ENCODE measurements around the gene INO80C. TPM values are rescaled to one million over a fixed set of nuclear protein-coding genes. Genes with fewer than 3 reads are reported as not detected.
A peak's percentile ranks its signal among the peaks of the same experiment; 100 is the strongest.

The INO80C gene
- total RNA-seq, 1 experiment from 2014 or later: 42.3 TPM

DNA sequence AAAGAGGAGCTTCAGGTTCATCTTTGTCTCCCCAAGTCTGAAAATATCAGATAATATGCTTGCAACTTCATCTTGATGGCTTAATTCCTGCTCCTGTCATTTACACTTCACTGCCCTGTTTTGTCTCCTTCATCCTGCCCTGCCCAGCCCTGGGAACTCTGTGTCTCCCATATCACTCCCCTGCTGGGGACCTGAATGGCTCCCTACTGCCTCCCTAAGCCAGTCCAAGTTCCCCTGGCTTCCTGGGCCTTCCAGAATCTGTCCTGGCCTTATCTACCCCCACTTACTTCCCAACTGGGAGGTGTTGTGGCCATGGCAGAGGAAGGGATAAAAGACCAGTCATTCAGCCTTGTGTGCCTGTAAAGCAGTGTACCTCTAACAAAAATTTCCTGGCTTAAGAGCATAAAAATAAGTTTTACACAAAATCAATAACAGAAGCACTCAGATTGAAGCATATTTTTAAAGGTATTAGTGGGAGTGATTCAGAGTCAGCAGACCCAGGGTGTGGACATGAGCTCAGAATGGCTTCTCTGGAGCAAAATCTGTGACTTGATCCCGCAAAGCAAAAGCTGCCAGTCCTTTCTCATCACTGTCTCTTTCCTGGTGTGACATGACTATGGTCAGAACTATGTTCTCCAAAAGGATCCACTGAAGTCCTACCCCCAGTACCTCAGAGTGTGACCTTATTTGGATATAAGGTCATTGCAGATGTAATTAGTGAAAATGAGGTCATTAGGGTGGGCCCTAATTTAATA lies 59.1 kb downstream of the INO80C start:
- DNase-seq (ENCODE audit: low spot score): no peak
- CTCF ChIA-PET: interaction anchor here (0.6 kb wide), 1 partner anchor 52 kb away, joined by 3 read pairs; no protein-coding TSS in a partner anchor
- ATAC-seq: peak; percentile 51; the same call in 1 of the 2 replicates
- no peak overlapping the region for H3K27ac Mint-ChIP-seq
- TF ChIP-seq, protein P1, sequence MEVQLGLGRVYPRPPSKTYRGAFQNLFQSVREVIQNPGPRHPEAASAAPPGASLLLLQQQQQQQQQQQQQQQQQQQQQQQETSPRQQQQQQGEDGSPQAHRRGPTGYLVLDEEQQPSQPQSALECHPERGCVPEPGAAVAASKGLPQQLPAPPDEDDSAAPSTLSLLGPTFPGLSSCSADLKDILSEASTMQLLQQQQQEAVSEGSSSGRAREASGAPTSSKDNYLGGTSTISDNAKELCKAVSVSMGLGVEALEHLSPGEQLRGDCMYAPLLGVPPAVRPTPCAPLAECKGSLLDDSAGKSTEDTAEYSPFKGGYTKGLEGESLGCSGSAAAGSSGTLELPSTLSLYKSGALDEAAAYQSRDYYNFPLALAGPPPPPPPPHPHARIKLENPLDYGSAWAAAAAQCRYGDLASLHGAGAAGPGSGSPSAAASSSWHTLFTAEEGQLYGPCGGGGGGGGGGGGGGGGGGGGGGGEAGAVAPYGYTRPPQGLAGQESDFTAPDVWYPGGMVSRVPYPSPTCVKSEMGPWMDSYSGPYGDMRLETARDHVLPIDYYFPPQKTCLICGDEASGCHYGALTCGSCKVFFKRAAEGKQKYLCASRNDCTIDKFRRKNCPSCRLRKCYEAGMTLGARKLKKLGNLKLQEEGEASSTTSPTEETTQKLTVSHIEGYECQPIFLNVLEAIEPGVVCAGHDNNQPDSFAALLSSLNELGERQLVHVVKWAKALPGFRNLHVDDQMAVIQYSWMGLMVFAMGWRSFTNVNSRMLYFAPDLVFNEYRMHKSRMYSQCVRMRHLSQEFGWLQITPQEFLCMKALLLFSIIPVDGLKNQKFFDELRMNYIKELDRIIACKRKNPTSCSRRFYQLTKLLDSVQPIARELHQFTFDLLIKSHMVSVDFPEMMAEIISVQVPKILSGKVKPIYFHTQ (CRISPR knock-in tag; IDR thresholded peaks at IDR 0.05): no peak
- TF ChIP-seq ZNF423 (CRISPR knock-in tag; IDR thresholded peaks at IDR 0.05): peak; percentile 55
- TF ChIP-seq, protein P2, sequence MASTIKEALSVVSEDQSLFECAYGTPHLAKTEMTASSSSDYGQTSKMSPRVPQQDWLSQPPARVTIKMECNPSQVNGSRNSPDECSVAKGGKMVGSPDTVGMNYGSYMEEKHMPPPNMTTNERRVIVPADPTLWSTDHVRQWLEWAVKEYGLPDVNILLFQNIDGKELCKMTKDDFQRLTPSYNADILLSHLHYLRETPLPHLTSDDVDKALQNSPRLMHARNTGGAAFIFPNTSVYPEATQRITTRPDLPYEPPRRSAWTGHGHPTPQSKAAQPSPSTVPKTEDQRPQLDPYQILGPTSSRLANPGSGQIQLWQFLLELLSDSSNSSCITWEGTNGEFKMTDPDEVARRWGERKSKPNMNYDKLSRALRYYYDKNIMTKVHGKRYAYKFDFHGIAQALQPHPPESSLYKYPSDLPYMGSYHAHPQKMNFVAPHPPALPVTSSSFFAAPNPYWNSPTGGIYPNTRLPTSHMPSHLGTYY (CRISPR knock-in tag; IDR thresholded peaks at IDR 0.05): no peak
- TF ChIP-seq RORB (CRISPR knock-in tag; IDR thresholded peaks at IDR 0.05): no peak
- TF ChIP-seq SMAD4 (CRISPR knock-in tag; IDR thresholded peaks at IDR 0.05): no peak
- no peak overlapping the region for H3K4me3 Mint-ChIP-seq
- POLR2A ChIA-PET: interaction anchor here (1.8 kb wide), 1 partner anchor 9 kb away, joined by 4 read pairs; no protein-coding TSS in a partner anchor
- peaks cover 5% of the 10 kb centered on the region for H3K4me1 Mint-ChIP-seq
- no peaks in the 10 kb centered on the region for H3K27me3 Mint-ChIP-seq (ENCODE audit: low read depth)
- H3K36me3 Mint-ChIP-seq: no peaks in the 10 kb centered on the region
- no peaks in the 10 kb centered on the region; the same call in 1 of the 2 replicates for H3K9me3 Mint-ChIP-seq

DNA sequence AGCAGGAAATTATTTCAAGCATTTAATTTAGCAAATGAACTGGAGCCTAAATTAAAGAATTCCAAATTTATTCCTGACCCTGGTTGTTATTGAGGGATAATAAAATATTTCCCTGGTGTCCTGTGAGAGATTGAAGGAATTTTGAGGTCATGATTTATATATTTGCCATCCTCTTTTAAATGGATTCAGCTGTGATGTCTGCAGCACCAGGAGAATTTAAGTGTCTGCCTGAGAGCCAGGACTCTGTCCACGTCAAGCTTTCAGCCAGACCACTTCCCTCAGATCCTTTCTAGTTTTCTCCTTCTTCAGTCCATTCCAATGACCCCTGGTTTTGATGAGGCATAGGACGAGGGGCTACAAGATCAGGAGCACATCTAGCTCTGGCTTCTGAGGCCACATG lies 59.9 kb downstream of the INO80C start:
- CTCF ChIA-PET: no interaction called here
- no peaks in the 10 kb centered on the region for H3K27me3 Mint-ChIP-seq (ENCODE audit: low read depth)

DNA sequence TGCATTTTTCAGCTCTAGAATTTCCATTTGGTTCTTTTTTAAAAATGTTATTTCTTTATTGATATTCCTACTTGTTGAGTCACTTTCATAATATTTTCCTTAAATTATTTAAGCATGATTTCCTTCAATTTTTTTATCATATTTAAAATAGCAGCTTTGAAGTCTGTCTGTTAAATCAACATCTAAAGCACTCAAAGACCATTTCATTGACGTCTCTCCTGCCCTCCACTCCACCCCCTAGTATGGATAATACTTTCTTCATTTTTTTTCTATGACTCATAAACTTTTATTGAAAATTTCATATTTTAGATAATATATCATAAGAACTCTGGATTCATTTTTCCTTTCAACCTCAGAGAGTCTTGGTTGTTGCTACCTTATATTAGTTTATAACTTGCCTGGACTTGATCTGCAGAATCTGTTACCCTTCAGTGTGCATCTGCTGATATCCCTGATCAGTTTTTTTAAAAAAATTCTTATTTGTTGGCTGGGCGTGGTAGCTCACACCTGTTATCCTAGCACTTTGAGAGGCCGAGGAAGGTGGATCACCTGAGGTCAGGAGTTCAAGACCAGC lies 61.6 kb downstream of the INO80C start:
- TF ChIP-seq, protein P3, sequence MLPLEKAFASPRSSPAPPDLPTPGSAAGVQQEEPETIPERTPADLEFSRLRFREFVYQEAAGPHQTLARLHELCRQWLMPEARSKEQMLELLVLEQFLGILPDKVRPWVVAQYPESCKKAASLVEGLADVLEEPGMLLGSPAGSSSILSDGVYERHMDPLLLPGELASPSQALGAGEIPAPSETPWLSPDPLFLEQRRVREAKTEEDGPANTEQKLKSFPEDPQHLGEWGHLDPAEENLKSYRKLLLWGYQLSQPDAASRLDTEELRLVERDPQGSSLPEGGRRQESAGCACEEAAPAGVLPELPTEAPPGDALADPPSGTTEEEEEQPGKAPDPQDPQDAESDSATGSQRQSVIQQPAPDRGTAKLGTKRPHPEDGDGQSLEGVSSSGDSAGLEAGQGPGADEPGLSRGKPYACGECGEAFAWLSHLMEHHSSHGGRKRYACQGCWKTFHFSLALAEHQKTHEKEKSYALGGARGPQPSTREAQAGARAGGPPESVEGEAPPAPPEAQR (CRISPR knock-in tag; IDR thresholded peaks at IDR 0.05): no peak
- no peak for TF ChIP-seq ZBTB21 (CRISPR knock-in tag; IDR thresholded peaks at IDR 0.05; ENCODE audit: borderline replicate concordance)
- Mint-ChIP-seq H3K9me3 (no peaks in the 10 kb centered on the region; the same call in 1 of the 2 replicates), H3K27ac (no peak overlapping the region), H3K4me3 (no peak overlapping the region), H3K27me3 (ENCODE audit: low read depth) (no peaks in the 10 kb centered on the region), H3K4me1 (peaks cover 5% of the 10 kb centered on the region), H3K36me3 (no peaks in the 10 kb centered on the region)
- ATAC-seq: no peak
- POLR2A ChIA-PET: no interaction called here
- no peak for DNase-seq (ENCODE audit: low spot score)
- CTCF ChIA-PET: interaction anchor here (0.7 kb wide), 1 partner anchor 283 kb away, joined by 3 read pairs; no protein-coding TSS in a partner anchor

More for the DNA sequence above, 59.9 kb downstream of the INO80C start:
- Mint-ChIP-seq H3K4me1 (peaks cover 5% of the 10 kb centered on the region), H3K4me3 (no peak overlapping the region), H3K36me3 (no peaks in the 10 kb centered on the region), H3K9me3 (no peaks in the 10 kb centered on the region; the same call in 1 of the 2 replicates), H3K27ac (no peak overlapping the region)
- no peak for ATAC-seq
- TF ChIP-seq RELA (CRISPR knock-in tag; IDR thresholded peaks at IDR 0.05; ENCODE audit: borderline replicate concordance): no peak
- TF ChIP-seq, protein P4, sequence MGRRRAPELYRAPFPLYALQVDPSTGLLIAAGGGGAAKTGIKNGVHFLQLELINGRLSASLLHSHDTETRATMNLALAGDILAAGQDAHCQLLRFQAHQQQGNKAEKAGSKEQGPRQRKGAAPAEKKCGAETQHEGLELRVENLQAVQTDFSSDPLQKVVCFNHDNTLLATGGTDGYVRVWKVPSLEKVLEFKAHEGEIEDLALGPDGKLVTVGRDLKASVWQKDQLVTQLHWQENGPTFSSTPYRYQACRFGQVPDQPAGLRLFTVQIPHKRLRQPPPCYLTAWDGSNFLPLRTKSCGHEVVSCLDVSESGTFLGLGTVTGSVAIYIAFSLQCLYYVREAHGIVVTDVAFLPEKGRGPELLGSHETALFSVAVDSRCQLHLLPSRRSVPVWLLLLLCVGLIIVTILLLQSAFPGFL (CRISPR knock-in tag; IDR thresholded peaks at IDR 0.05; ENCODE audit: borderline replicate concordance): no peak
- TF ChIP-seq, protein P5, sequence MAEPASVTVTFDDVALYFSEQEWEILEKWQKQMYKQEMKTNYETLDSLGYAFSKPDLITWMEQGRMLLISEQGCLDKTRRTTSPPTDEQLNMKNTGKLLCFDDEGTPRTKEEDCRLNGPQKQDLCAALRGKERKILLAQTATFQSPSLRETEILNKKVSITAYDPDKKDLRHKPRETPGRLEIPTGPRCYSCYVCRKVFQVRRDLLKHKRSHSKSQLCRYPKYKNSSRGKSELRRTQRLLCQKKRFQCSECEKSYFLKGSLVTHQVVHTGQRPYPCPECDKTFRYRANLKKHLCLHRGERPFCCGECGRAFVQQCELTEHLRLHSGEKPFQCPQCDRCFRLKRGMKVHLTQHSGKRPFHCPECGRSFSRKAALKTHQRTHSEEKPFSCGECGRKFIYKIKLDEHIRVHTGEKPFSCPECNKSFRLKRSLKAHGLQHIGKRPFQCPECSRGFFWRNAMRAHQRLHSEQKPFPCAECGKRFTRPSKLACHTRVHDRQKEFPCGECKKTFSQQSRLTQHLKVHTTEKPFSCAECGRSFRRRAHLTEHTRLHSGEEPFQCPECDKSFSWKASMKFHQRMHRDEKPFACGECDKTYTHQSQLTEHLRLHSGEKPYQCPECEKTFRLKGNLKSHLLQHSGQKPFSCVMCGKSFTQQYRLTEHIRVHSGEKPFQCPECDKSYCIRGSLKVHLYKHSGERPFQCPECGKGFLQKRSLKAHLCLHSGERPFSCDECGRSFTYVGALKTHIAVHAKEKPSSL (CRISPR knock-in tag; conservative IDR thresholded peaks at IDR 0.05): no peak
- DNase-seq (ENCODE audit: low spot score): no peak
- POLR2A ChIA-PET: interaction anchor here (1.8 kb wide), 1 partner anchor 10 kb away, joined by 4 read pairs; no protein-coding TSS in a partner anchor

Measured in WTC11 (cell line).